Testis (tissue), 2 donors: Measurements from ENCODE around the gene RCOR1.

Experiments
- POLR2A ChIP-seq: fragments of 450-650 bp; IDR thresholded peaks from one replicate; pipeline ENCODE4 v1.6.1; 2017; ENCODE audit warnings: antibody characterized with exemption, mild to moderate bottlenecking, moderate library complexity
- TF ChIP-seq, protein P1 (sequence below), 3 experiments: fragments of 450-650 bp in 2 of 3; fragments of 200-600 bp in 1 of 3; sonication (generic) in 1 of 3; IDR thresholded peaks; one replicate each; pipeline ENCODE4 v1.5.1; 2016 to 2019; ENCODE audit warnings: antibody characterized with exemption in 3 of 3, mild to moderate bottlenecking in 2 of 3, moderate library complexity in 1 of 3

DNA sequence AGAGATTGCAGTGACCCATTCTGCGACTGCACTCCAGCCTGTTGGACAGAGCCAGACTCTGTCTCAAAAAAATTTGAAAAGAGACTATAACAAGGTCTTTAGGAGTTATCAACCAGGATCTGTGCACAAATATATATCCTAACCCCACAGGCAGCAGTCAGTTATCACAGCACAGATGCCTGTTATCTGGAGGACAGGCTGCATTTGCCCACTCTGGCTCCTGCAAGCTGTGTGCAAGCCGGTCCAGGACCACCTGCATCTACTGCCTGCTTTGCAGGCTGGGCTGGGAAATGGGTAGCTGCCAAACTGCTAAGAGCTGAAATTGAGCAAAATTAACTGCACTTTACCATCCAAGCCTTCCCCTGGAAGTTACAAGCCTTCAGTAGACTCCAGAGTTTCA, 21.4 kb upstream of the RCOR1 start:
- TF ChIP-seq POLR2A: no peak
- TF ChIP-seq, protein P1, sequence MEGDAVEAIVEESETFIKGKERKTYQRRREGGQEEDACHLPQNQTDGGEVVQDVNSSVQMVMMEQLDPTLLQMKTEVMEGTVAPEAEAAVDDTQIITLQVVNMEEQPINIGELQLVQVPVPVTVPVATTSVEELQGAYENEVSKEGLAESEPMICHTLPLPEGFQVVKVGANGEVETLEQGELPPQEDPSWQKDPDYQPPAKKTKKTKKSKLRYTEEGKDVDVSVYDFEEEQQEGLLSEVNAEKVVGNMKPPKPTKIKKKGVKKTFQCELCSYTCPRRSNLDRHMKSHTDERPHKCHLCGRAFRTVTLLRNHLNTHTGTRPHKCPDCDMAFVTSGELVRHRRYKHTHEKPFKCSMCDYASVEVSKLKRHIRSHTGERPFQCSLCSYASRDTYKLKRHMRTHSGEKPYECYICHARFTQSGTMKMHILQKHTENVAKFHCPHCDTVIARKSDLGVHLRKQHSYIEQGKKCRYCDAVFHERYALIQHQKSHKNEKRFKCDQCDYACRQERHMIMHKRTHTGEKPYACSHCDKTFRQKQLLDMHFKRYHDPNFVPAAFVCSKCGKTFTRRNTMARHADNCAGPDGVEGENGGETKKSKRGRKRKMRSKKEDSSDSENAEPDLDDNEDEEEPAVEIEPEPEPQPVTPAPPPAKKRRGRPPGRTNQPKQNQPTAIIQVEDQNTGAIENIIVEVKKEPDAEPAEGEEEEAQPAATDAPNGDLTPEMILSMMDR (IDR thresholded peaks at IDR 0.05): no peak
